GM13976 (cell line): ENCODE data around the gene FSTL5.
"Not testable (repeated sequence)": the region's sequence is repeated elsewhere in the genome, so short reads cannot be mapped to it uniquely, and the experiment has no call there.

ENCODE experiments used
- DNase-seq: peaks from one replicate; pipeline ENCODE4 v3.0.0; 2012; ENCODE audit warnings: low spot score
- in situ Hi-C: fragments of 300-500 bp; cut with MboI; formaldehyde crosslinking; loops from one replicate; pipeline ENCODE4 v1.12.0; 2022; ENCODE audit warnings: low sequenced_read_pairs, mixed read lengths, inconsistent platforms; ENCODE audit not compliant: unreplicated experiment
- TF ChIP-seq, protein P1 (sequence below): IDR thresholded peaks from 2 replicates; pipeline ENCODE4 v1.5.1; 2012; ENCODE audit warnings: borderline replicate concordance, mild to moderate bottlenecking; ENCODE audit not compliant: insufficient read depth; ENCODE audit errors: extremely low read depth, missing control alignments, control extremely low read depth

Gene FSTL5

DNA sequence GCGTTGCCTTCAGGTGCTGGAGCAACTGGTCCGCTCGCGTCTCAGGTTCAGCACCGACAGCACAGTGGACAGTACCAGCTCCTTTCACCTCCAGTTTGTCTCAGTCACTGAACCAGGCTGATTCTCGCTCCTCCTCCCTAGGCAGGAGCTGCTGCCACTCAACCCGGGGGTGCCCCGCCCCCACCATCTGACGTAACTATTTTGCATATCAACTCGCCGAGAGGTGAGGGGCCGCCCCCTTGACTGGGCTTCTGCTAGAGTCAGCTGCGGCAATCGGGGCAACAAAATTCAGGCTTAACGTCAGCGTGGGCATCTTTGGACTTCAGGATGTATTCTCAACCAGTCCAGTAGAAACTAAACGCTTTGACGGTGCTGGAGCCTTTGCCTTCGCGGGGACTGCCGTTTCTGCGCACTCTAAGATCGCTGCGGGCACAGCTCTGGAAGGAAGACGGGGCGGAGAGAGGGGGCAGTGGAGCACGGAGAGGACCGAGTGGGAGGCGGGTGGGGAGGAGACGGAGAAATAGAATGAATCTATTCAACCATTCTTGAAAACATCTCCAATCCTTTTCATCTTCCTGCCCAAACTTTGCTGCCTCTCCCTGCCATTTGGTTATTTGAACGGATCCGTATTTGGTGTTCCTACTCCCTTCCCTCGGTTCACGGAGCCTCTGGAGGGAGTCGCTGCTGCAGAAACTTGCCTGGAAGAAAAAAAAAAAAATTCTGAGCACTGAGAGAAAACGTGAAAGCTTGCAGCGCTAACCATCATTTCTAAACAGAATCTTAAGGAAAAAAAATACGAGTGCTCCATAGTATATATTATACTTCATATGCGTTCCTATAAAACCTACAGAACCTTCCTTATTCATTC is at the start of gene FSTL5:
TSS of gene FSTL5 (minus strand) at position 109 of the 868 bp plus-strand sequence. CDS start 52,604 bp downstream, outside the sequence.
- in situ Hi-C loops = no loop called here
- TF ChIP-seq, protein P1, sequence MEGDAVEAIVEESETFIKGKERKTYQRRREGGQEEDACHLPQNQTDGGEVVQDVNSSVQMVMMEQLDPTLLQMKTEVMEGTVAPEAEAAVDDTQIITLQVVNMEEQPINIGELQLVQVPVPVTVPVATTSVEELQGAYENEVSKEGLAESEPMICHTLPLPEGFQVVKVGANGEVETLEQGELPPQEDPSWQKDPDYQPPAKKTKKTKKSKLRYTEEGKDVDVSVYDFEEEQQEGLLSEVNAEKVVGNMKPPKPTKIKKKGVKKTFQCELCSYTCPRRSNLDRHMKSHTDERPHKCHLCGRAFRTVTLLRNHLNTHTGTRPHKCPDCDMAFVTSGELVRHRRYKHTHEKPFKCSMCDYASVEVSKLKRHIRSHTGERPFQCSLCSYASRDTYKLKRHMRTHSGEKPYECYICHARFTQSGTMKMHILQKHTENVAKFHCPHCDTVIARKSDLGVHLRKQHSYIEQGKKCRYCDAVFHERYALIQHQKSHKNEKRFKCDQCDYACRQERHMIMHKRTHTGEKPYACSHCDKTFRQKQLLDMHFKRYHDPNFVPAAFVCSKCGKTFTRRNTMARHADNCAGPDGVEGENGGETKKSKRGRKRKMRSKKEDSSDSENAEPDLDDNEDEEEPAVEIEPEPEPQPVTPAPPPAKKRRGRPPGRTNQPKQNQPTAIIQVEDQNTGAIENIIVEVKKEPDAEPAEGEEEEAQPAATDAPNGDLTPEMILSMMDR = no peak
- peak; percentile 42 for DNase-seq

DNA sequence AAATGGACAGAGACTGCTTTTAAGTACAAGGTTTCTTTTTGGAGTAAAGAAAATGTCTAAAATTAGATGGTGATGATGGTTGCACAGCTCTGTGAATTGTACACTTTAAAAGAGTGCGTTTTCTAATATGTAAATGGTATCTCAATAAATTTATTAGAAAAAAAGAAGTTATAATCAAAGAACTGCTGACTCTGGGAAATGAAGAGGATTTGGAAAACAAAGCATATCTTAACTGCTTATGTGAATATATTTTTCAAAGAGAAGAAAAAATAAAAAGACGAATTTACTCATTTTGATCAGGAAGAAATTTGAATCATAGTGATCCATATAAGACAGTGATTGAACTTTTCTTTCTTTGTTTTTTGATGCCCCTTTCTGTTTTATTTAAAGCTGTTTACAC is 45.9 kb upstream of the FSTL5 start:
- in situ Hi-C loops = no loop called here
- TF ChIP-seq, protein P1 = no peak
- no peak for DNase-seq

DNA sequence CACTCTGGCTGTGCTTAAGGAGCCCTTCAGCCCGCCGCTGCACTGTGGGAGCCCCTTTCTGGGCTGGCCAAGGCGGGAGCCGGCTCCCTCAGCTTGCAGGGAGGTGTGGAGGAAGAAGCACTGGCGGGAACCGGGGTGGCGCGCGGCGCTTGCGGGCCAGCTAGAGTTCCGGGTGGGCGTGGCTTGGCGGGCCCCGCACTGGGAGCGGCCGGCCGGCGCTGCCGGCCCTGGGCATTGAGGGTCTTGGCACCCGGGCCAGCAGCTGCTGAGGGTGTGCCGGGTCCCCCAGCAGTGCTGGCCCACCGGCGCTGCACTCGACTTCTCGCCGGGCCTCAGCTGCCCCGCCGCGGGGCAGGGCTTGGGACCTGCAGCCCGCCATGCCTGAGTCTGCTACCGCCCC is 39.7 kb upstream of the FSTL5 start:
- in situ Hi-C loops, DNase-seq: not testable (repeated sequence)

DNA sequence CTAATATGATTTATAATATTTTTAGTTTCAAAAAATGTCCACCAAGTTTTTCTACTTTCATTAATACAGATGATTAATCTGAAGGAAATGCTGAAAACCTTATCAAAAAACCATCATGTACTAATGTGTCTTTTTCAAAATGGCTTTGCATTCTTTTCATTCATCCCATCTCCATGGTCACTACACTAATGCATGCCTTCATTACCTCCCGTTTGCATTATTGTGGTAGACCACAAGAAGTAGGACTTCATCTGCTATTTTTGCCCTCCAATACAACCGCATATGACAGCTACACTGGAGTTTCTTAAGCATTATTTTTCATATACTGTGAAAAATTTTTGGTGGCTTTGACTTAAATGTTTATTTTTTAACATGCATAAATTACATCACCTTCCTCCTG is 37.9 kb upstream of the FSTL5 start:
- in situ Hi-C loops = no loop called here
- TF ChIP-seq, protein P1 = no peak
- no peak for DNase-seq

DNA sequence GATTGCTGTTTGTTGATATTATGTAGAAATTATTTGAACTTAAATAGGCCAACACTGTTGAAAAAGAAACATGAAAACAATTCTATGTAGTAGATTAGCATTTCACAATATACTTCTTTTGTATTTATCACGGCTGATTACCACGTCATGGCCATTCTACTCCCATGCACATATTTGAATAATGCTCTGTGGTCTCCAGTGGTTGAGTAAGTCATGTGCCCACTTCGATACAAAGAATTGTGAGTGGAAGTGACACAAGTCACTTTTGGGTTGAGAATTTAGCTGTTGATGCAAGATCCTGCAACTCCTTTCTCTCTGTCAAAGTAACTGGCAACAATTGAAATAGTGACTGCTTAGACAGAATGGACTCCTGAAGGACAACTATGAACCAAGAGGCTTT is 6.7 kb upstream of the FSTL5 start:
- TF ChIP-seq, protein P1 = no peak
- DNase-seq = no peak
- in situ Hi-C loops = no loop called here

DNA sequence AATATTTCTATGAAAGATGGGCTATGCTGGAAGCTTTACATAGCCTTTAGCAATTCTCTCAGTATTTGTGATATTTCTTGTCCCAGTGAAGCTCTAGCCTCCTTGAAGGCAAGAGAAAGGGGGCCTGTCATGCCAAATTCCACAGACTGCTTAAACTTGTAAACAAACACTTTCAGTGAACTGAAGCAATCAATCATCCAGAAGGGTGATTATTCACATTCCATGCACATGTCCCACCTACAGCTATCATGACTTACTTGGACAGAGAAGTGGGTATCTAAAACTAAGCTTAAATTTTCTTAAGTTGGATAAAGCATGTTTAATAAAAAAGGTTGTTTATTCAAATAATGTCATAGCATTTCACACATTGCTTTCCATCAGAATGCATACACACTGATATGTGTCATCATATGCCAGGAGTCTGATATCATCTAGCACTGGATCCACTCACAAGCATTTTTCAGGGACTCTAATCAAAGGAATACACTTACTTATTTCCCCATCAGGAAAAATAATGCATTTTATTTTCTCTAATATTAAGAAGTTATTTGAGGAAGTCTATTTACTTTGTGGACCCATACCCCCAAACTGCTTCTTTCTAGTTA is 1.2 kb upstream of the FSTL5 start:
- TF ChIP-seq, protein P1 = no peak
- in situ Hi-C loops = no loop called here
- DNase-seq = no peak

DNA sequence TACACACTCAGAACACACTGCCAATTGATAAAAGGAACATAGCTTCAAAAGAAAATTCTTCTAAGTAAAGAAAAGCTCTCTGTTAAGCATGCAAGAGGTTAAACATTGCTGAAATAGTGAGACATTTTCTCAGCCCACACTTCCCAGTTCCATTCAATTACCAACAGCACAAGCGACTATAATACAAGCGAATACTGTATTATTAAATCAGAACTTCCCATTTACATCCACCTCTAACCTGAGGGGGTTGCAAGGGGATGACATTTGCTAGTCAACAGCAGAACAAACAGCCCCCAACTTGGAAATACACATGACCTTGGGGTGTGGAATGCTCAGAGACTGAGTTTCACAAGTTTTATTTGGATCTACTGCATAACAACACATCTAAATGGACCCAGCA is 1.1 kb downstream of the FSTL5 start:
- TF ChIP-seq, protein P1 = no peak

More for the DNA sequence above, 1.1 kb downstream of the FSTL5 start:
- in situ Hi-C loops = no loop called here
- no peak for DNase-seq
